Lower leg skin (tissue), 4 donors: ENCODE measurements around the gene FBXO7. TPM values are rescaled to one million over a fixed set of nuclear protein-coding genes. Genes with fewer than 3 reads are reported as not detected.

Experiments used
- DNase-seq, 2 donors: peaks; one replicate each; pipeline ENCODE4 v3.0.0-alpha.2; 2019; ENCODE audit warnings: low spot score in 2 of 2
- H3K4me3 ChIP-seq: fragments of 200-600 bp; sonication (generic); 2 replicates; pipeline ENCODE4 v1.5.1; 2017; ENCODE audit warnings: mild to moderate bottlenecking, low read depth; ENCODE audit not compliant: poor library complexity, severe bottlenecking
- POLR2A ChIP-seq, 2 donors: fragments of 450-650 bp; IDR thresholded peaks; one replicate each; pipeline ENCODE4 v1.6.1; 2016 to 2017; ENCODE audit warnings: antibody characterized with exemption in 2 of 2, mild to moderate bottlenecking in 1 of 2, moderate library complexity in 1 of 2
- WGBS, 2 donors: methylation state at CpG; one replicate each; pipeline ENCODE4 v1.1.5; 2018; 5-methylcytosine and 5-hydroxymethylcytosine counted together
- intact Hi-C: fragments of 100-400 bp; cut with DNase I; formaldehyde crosslinking; loops from one replicate; pipeline ENCODE4 v1.15.0; 2023; ENCODE audit warnings: low total_unique reads
- total RNA-seq, 4 donors: library from RNA; depleted of rRNA; stranded (reverse); fragments of >200 nt; gene quantifications; one replicate each; pipeline ENCODE4 v1.1.0, GENCODE V29; 2016
- TF ChIP-seq, protein P1 (sequence below), 3 donors: fragments of 450-650 bp; IDR thresholded peaks; one replicate each; pipeline ENCODE4 v1.5.1; 2016; ENCODE audit warnings: antibody characterized with exemption in 3 of 3, mild to moderate bottlenecking in 3 of 3, moderate library complexity in 2 of 3

The FBXO7 gene
- total RNA-seq, 4 donors from 2014 or later = 61.6 to 89.4 (median 80.6) TPM

- intact Hi-C loops = no loop called here
- TF ChIP-seq, protein P1, sequence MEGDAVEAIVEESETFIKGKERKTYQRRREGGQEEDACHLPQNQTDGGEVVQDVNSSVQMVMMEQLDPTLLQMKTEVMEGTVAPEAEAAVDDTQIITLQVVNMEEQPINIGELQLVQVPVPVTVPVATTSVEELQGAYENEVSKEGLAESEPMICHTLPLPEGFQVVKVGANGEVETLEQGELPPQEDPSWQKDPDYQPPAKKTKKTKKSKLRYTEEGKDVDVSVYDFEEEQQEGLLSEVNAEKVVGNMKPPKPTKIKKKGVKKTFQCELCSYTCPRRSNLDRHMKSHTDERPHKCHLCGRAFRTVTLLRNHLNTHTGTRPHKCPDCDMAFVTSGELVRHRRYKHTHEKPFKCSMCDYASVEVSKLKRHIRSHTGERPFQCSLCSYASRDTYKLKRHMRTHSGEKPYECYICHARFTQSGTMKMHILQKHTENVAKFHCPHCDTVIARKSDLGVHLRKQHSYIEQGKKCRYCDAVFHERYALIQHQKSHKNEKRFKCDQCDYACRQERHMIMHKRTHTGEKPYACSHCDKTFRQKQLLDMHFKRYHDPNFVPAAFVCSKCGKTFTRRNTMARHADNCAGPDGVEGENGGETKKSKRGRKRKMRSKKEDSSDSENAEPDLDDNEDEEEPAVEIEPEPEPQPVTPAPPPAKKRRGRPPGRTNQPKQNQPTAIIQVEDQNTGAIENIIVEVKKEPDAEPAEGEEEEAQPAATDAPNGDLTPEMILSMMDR (IDR thresholded peaks at IDR 0.05) = no peak
- TF ChIP-seq POLR2A (IDR thresholded peaks at IDR 0.05) = no peak
- no peak for DNase-seq
- WGBS, 2 donors = 94 to 95% methylated on average over 4 to 8 of the region's 8 CpGs
- no peak overlapping the region for H3K4me3 ChIP-seq
Measured at GRCh38 chr22:32517921-32518320, 43.3 kb downstream of the FBXO7 start.

GRCh38 chr22:32518381-32518780 lies 43.8 kb downstream of the FBXO7 start:
- no peak for DNase-seq
- TF ChIP-seq POLR2A (IDR thresholded peaks at IDR 0.05) = no peak
- TF ChIP-seq, protein P1 (IDR thresholded peaks at IDR 0.05) = no peak
- 60 to 68% methylated on average over 1 of the region's 1 CpG for WGBS, 2 donors
- intact Hi-C loops = no loop called here
- H3K4me3 ChIP-seq = no peak overlapping the region

GRCh38 chr22:32518848-32519247 lies 44.2 kb downstream of the FBXO7 start:
- 91 to 94% methylated on average over 5 of the region's 5 CpGs for WGBS, 2 donors
- no peak for DNase-seq
- no peak for TF ChIP-seq POLR2A (IDR thresholded peaks at IDR 0.05)
- TF ChIP-seq, protein P1 (IDR thresholded peaks at IDR 0.05) = no peak
- intact Hi-C loops = no loop called here
- no peak overlapping the region for H3K4me3 ChIP-seq

DNA sequence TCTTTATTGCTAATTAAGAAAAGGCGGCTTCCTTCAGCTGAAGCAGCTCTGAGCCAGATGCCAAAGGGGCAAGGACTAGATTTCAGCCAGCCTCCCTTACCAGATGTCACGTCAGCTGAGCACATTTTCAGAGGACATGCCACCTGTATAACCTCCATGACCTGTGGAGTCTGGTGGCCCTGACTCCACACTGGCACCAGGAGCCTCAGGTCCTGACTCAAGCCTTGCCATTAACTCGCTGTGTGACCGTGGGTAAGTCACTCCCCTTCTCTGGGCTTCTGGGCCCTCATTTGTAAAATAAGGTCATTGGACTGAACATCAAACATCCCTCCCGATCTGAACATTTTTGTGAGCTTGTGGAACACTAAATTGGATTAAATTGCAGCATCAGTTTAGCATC lies 46.0 kb downstream of the FBXO7 start:
- intact Hi-C loops = no loop called here

GRCh38 chr22:32522237-32522636 lies 47.6 kb downstream of the FBXO7 start:
- TF ChIP-seq POLR2A (IDR thresholded peaks at IDR 0.05) = no peak
- TF ChIP-seq, protein P1 (IDR thresholded peaks at IDR 0.05) = no peak
- DNase-seq = no peak
- no peak overlapping the region for H3K4me3 ChIP-seq
- intact Hi-C loops = no loop called here
- 58 to 59% methylated on average over 5 of the region's 5 CpGs for whole genome bisulfite sequencing, 2 donors

More for the DNA sequence above, 46.0 kb downstream of the FBXO7 start:
- no peak for DNase-seq
- H3K4me3 ChIP-seq = no peak overlapping the region
- TF ChIP-seq, protein P1 (IDR thresholded peaks at IDR 0.05) = no peak
- TF ChIP-seq POLR2A (IDR thresholded peaks at IDR 0.05) = no peak
- 84 to 89% methylated on average over 5 of the region's 5 CpGs for WGBS, 2 donors

- intact Hi-C loops = loop anchor here (5.0 kb wide), 1 partner anchor 475 kb away; no protein-coding TSS in a partner anchor
- 67 to 77% methylated on average over 5 of the region's 5 CpGs for WGBS, 2 donors
- no peak for DNase-seq
Measured at GRCh38 chr22:32527756-32528155, 53.1 kb downstream of the FBXO7 start.

More at GRCh38 chr22:32527756-32528155, 53.1 kb downstream of the FBXO7 start:
- TF ChIP-seq, protein P1 (IDR thresholded peaks at IDR 0.05) = no peak
- no peak for TF ChIP-seq POLR2A (IDR thresholded peaks at IDR 0.05)
- no peak overlapping the region for H3K4me3 ChIP-seq
